Stimulated activated CD4-positive, alpha-beta T cell treated with anti-CD3 and anti-CD28 coated beads, Interleukin-1b, Interleukin-23, amount 100 ng/mL, for 48 hours (primary cell): ENCODE measurements around the gene GLOD5.

Experiments
- DNase-seq: peaks from one replicate; pipeline ENCODE4 v3.0.0-alpha.2; 2020

The GLOD5 gene

GRCh38 chrX:48769230-48769629, 7.7 kb downstream of the GLOD5 start:
- DNase-seq = no peak

GRCh38 chrX:48770296-48770695, 8.7 kb downstream of the GLOD5 start:
- no peak for DNase-seq

GRCh38 chrX:48772602-48773001, 11.1 kb downstream of the GLOD5 start:
- DNase-seq = no peak

- no peak for DNase-seq
These were observed 15.4 kb downstream of the GLOD5 start for GRCh38 chrX:48776818-48777439.

GRCh38 chrX:48779399-48779798, 17.9 kb downstream of the GLOD5 start:
- DNase-seq = no peak

- DNase-seq = no peak
These were observed 20.2 kb downstream of the GLOD5 start for GRCh38 chrX:48781705-48782104.

- DNase-seq = no peak
These were observed 20.7 kb downstream of the GLOD5 start for GRCh38 chrX:48782216-48782615.

GRCh38 chrX:48782795-48783194, 21.2 kb downstream of the GLOD5 start:
- DNase-seq = no peak

GRCh38 chrX:48784726-48785125, 23.2 kb downstream of the GLOD5 start:
- DNase-seq = no peak

GRCh38 chrX:48785186-48785539, 23.6 kb downstream of the GLOD5 start:
- DNase-seq = no peak

- DNase-seq = no peak
These were observed 24.1 kb downstream of the GLOD5 start for GRCh38 chrX:48785540-48786214.

GRCh38 chrX:48786341-48786800, 24.8 kb downstream of the GLOD5 start, which contains the start of gene GATA1:
Gene GATA1 (plus strand): TSS chrX:48786590. CDS start chrX:48791110, 4,520 bp downstream.
- no peak for DNase-seq

GRCh38 chrX:48786825-48787504, 25.4 kb downstream of the GLOD5 start:
- no peak for DNase-seq

- DNase-seq = no peak
These were observed 26.2 kb downstream of the GLOD5 start for GRCh38 chrX:48787505-48788443.

- DNase-seq = no peak
These were observed 28.0 kb downstream of the GLOD5 start for GRCh38 chrX:48789366-48790220.

- DNase-seq = no peak
These were observed 28.9 kb downstream of the GLOD5 start for GRCh38 chrX:48790477-48790876.

- no peak for DNase-seq
These were observed 29.7 kb downstream of the GLOD5 start for GRCh38 chrX:48791063-48791820.

- no peak for DNase-seq
These were observed 30.7 kb downstream of the GLOD5 start for GRCh38 chrX:48792219-48792618.

- DNase-seq = no peak
These were observed 32.4 kb downstream of the GLOD5 start for GRCh38 chrX:48793935-48794334.

GRCh38 chrX:48794340-48794910, 32.9 kb downstream of the GLOD5 start:
- DNase-seq = no peak
